OCI-LY1 (cell line): ENCODE data around the gene NFIA.

Experiments
- H2AFZ ChIP-seq: fragments of 200-600 bp; sonication (generic), shearing (Covaris generic); 2 replicates; pipeline ENCODE4 v1.6.0; 2014; ENCODE audit warnings: antibody characterized with exemption, mild to moderate bottlenecking, low read length
- H3F3A ChIP-seq: fragments of 200-600 bp; sonication (generic), shearing (Covaris generic); 2 replicates; pipeline ENCODE4 v1.6.0; 2014; ENCODE audit warnings: mild to moderate bottlenecking, antibody characterized with exemption, low read length, moderate library complexity; ENCODE audit not compliant: insufficient read depth
- H3K27ac ChIP-seq: fragments of 200-600 bp; sonication (generic); 2 replicates; pipeline ENCODE4 v1.5.1; 2014; ENCODE audit warnings: low read length, mixed run types, mild to moderate bottlenecking, low read depth; ENCODE audit not compliant: poor library complexity, severe bottlenecking
- H3K27me3 ChIP-seq: fragments of 200-600 bp; sonication (generic); 2 replicates; pipeline ENCODE4 v1.6.0; 2014; ENCODE audit warnings: antibody characterized with exemption, mild to moderate bottlenecking, low read length, moderate library complexity; ENCODE audit not compliant: insufficient read depth
- H3K36me3 ChIP-seq: fragments of 200-600 bp; sonication (generic); 2 replicates; pipeline ENCODE4 v1.6.1; 2014; ENCODE audit warnings: mild to moderate bottlenecking, antibody characterized with exemption, low read length, moderate library complexity, mixed read lengths; ENCODE audit not compliant: insufficient read depth
- H3K4me1 ChIP-seq: fragments of 200-600 bp; sonication (generic); 2 replicates; pipeline ENCODE4 v1.5.1; 2014; ENCODE audit warnings: mild to moderate bottlenecking, low read length, moderate library complexity; ENCODE audit not compliant: insufficient read depth, severe bottlenecking
- H3K4me2 ChIP-seq: fragments of 200-600 bp; sonication (generic), shearing (Covaris generic); 2 replicates; pipeline ENCODE4 v1.6.1; 2014; ENCODE audit warnings: low read length
- H3K4me3 ChIP-seq: fragments of 200-600 bp; sonication (generic); 2 replicates; pipeline ENCODE4 v1.5.1; 2014; ENCODE audit warnings: low read length, low read depth, mild to moderate bottlenecking, mixed read lengths; ENCODE audit not compliant: poor library complexity, severe bottlenecking
- H3K79me2 ChIP-seq: fragments of 200-600 bp; shearing (Covaris generic); 2 replicates; pipeline ENCODE4 v1.6.1; 2016; ENCODE audit warnings: mixed run types, low read length, mixed read lengths; ENCODE audit not compliant: insufficient read depth
- H3K9ac ChIP-seq: fragments of 200-600 bp; sonication (generic), shearing (Covaris generic); 2 replicates; pipeline ENCODE4 v1.6.1; 2014; ENCODE audit warnings: mild to moderate bottlenecking, low read length, mixed read lengths
- H3K9me2 ChIP-seq: fragments of 200-600 bp; sonication (generic), shearing (Covaris generic); 2 replicates; pipeline ENCODE4 v1.6.1; 2014; ENCODE audit warnings: low read depth, mild to moderate bottlenecking, low read length, mixed read lengths
- H3K9me3 ChIP-seq: fragments of 200-600 bp; shearing (Covaris generic); 2 replicates; pipeline ENCODE4 v1.6.1; 2014; ENCODE audit warnings: low read length, mixed read lengths
- H4K20me1 ChIP-seq: fragments of 200-600 bp; sonication (generic), shearing (Covaris generic); 2 replicates; pipeline ENCODE4 v1.6.0; 2016; ENCODE audit warnings: mild to moderate bottlenecking, low read length; ENCODE audit not compliant: insufficient read depth
- CTCF ChIP-seq: fragments of 200-600 bp; sonication (generic), shearing (Covaris generic); IDR thresholded peaks from 2 replicates; pipeline ENCODE4 v1.5.1; 2017; ENCODE audit warnings: mild to moderate bottlenecking, antibody characterized with exemption, low read length, moderate library complexity, mixed read lengths
- EZH2 ChIP-seq: fragments of 200-600 bp; sonication (generic), shearing (Covaris generic); IDR thresholded peaks from 2 replicates; pipeline ENCODE4 v1.8.0; 2017; ENCODE audit warnings: borderline replicate concordance, mixed run types, mild to moderate bottlenecking, antibody characterized with exemption, low read length, moderate library complexity, mixed read lengths

NFIA gene

GRCh38 chr1:61486783-61487536, 404.6 kb downstream of the NFIA start:
- no peak for TF ChIP-seq CTCF
- no peak for TF ChIP-seq EZH2
- Histone ChIP-seq H3K27ac (no peak overlapping the region), H3K4me1 (no peaks in the 10 kb centered on the region), H3K9me2 (no peaks in the 10 kb centered on the region), H3K9me3 (no peaks in the 10 kb centered on the region), H3K4me3 (no peak overlapping the region), H3F3A (no peaks in the 10 kb centered on the region), H3K79me2 (no peaks in the 10 kb centered on the region), H3K36me3 (no peaks in the 10 kb centered on the region), H2AFZ (no peak overlapping the region), H4K20me1 (no peaks in the 10 kb centered on the region), H3K27me3 (no peaks in the 10 kb centered on the region), H3K4me2 (no peak overlapping the region), H3K9ac (no peak overlapping the region)

- no peak overlapping the region for H3K9ac ChIP-seq
- H3K9me2 ChIP-seq = no peaks in the 10 kb centered on the region
- H2AFZ ChIP-seq = no peak overlapping the region
- no peaks in the 10 kb centered on the region for H3K79me2 ChIP-seq
- H3K4me1 ChIP-seq = no peaks in the 10 kb centered on the region
- H3K4me3 ChIP-seq = no peak overlapping the region
- no peak overlapping the region for H3K27ac ChIP-seq
- no peaks in the 10 kb centered on the region for H3K27me3 ChIP-seq
- no peaks in the 10 kb centered on the region for H3K36me3 ChIP-seq
- no peak overlapping the region for H3K4me2 ChIP-seq
- H3F3A ChIP-seq = no peaks in the 10 kb centered on the region
- no peaks in the 10 kb centered on the region for H4K20me1 ChIP-seq
- TF ChIP-seq EZH2 = no peak
- TF ChIP-seq CTCF = no peak
- no peaks in the 10 kb centered on the region for H3K9me3 ChIP-seq
These were observed 405.4 kb downstream of the NFIA start for GRCh38 chr1:61487801-61488200.

- TF ChIP-seq EZH2 (no peak), CTCF (no peak)
- Histone ChIP-seq H3K9me2 (no peaks in the 10 kb centered on the region), H3K9ac (no peak overlapping the region), H2AFZ (no peak overlapping the region), H3K4me2 (no peak overlapping the region), H3K36me3 (no peaks in the 10 kb centered on the region), H4K20me1 (no peaks in the 10 kb centered on the region), H3K9me3 (no peaks in the 10 kb centered on the region), H3K79me2 (no peaks in the 10 kb centered on the region), H3K4me3 (no peak overlapping the region), H3K27me3 (no peaks in the 10 kb centered on the region), H3K27ac (no peak overlapping the region), H3F3A (no peaks in the 10 kb centered on the region), H3K4me1 (no peaks in the 10 kb centered on the region)
These were observed 408.6 kb downstream of the NFIA start for GRCh38 chr1:61490924-61491323.
